GM23338 (cell line): ENCODE data around the gene PIAS4.

Experiments
- CREB1 ChIP-seq: fragments of 250-450 bp; sonication (Bioruptor Pico); IDR thresholded peaks from 2 replicates; pipeline ENCODE4 v1.5.0; 2020; ENCODE audit warnings: low read depth, mild to moderate bottlenecking, moderate library complexity
- EZH2 ChIP-seq: fragments of 200-600 bp; sonication (generic); IDR thresholded peaks from one replicate; pipeline ENCODE4 v1.8.0; 2017; ENCODE audit warnings: antibody characterized with exemption, mild to moderate bottlenecking, low read depth; ENCODE audit not compliant: unreplicated experiment
- EZH2phosphoT487 ChIP-seq: fragments of 200-600 bp; sonication (generic); IDR thresholded peaks from one replicate; pipeline ENCODE4 v1.8.1; 2018; ENCODE audit warnings: antibody characterized with exemption; ENCODE audit not compliant: unreplicated experiment
- NANOG ChIP-seq: IDR thresholded peaks from 2 replicates; pipeline ENCODE4 v1.6.1; 2016; ENCODE audit warnings: antibody characterized with exemption, borderline replicate concordance
- POLR2AphosphoS5 ChIP-seq: IDR thresholded peaks from 2 replicates; pipeline ENCODE4 v1.6.1; 2016; ENCODE audit warnings: antibody characterized with exemption, low read depth
- TF ChIP-seq, protein P1 (sequence below), 2 experiments: fragments of 200-600 bp in 1 of 2; sonication (generic) in 1 of 2; conservative IDR thresholded peaks; 2 replicates each; pipeline versions ENCODE4 v1.5.1 to v1.6.1; 2016 to 2017; ENCODE audit warnings: antibody characterized with exemption in 2 of 2, low read depth in 2 of 2, mild to moderate bottlenecking in 2 of 2, moderate library complexity in 1 of 2

- TF ChIP-seq, protein P1, sequence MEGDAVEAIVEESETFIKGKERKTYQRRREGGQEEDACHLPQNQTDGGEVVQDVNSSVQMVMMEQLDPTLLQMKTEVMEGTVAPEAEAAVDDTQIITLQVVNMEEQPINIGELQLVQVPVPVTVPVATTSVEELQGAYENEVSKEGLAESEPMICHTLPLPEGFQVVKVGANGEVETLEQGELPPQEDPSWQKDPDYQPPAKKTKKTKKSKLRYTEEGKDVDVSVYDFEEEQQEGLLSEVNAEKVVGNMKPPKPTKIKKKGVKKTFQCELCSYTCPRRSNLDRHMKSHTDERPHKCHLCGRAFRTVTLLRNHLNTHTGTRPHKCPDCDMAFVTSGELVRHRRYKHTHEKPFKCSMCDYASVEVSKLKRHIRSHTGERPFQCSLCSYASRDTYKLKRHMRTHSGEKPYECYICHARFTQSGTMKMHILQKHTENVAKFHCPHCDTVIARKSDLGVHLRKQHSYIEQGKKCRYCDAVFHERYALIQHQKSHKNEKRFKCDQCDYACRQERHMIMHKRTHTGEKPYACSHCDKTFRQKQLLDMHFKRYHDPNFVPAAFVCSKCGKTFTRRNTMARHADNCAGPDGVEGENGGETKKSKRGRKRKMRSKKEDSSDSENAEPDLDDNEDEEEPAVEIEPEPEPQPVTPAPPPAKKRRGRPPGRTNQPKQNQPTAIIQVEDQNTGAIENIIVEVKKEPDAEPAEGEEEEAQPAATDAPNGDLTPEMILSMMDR (conservative IDR thresholded peaks at IDR 0.05; ENCODE audit: low read depth in 2 of 2) = no peak
- TF ChIP-seq NANOG (no peak), EZH2 (no peak), POLR2AphosphoS5 (no peak), EZH2phosphoT487 (no peak), CREB1 (no peak)
Measured at GRCh38 chr19:4032436-4032835, 24.9 kb downstream of the PIAS4 start.
